D721Med (cell line): Measurements from ENCODE around the gene DIPK1A.

Experiments
- DNase-seq: peaks from one replicate; pipeline ENCODE4 v3.0.0; 2011; ENCODE audit warnings: low spot score; ENCODE audit not compliant: insufficient read length
- FAIRE-seq: peaks from 2 replicates; lab custom pipeline; 2011; peaks lifted over from hg19 to GRCh38; lab: Jason Lieb, UNC
- CTCF ChIP-seq: IDR thresholded peaks from 2 replicates; pipeline ENCODE4 v1.5.1; 2012; ENCODE audit warnings: mild to moderate bottlenecking, control low read depth; ENCODE audit not compliant: insufficient read depth; ENCODE audit errors: missing control alignments

The DIPK1A gene

DNA sequence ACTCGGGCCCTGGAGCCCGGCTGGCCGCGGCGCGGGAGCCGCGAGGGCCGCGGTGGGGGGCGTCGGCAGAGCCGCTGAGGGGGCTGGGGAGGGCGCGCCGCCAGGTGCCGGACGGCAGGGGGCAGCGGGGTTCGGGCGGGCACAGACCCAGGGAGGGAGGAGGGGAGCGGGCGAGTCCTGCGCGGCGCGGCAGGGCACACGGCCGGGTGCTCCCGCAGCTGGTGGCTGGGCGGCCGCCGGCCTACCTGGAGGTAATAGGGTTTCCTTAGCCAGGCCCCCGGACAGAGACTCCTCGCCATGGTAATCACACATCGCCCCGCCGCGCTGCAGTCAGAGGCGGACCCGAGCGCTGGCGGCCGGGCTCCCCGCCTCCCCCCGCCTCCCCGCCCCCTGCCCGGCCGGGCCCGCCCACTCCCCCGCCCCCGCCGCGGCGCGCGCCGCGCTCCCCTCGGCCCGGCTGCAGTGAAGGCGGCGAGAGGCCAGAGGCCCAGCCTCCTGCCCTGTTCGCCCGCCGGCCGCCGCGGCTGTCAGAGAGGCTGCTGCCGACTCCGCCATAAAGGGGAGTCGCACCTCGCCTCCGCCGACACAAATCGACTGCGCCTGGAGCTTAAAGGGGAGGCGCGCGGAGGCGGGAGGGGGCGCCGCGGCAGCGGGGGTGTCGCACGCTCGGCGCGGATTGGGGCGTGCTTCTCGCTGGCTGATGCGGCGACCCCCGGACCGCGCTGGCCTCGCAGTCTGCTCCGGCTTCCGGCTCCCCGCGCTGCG is at the start of gene DIPK1A:
TSS of gene DIPK1A (minus strand) at position 332 of the 765 bp plus-strand sequence. CDS start at position 299, 33 bp downstream.
- no peak for TF ChIP-seq CTCF
- FAIRE-seq (no peak), DNase-seq (peak; percentile 49)

- no peak for TF ChIP-seq CTCF
- DNase-seq (no peak), FAIRE-seq (no peak)
Measured at GRCh38 chr1:93007941-93008577, 46.8 kb upstream of the DIPK1A start.

DNA sequence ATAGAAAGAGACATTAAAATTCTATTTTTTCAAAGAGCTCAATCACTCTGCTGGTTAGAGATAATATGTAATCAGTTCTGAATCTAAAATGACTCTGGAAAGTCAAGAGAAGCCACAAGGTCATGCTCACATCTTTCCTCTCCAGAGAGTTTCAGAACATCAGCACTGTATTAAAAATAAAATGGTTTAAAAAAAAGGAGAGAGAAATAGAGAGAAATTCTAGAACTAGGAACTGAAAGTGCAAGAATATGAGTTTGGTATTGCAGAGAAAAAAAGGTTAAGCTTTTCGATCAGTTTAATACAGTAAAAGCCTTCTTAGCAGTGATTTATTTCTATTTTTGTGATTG is 44.0 kb upstream of the DIPK1A start:
- FAIRE-seq, result no peak
- no peak for DNase-seq
- no peak for TF ChIP-seq CTCF

- TF ChIP-seq CTCF, result no peak
- DNase-seq (no peak), FAIRE-seq (no peak)
Measured at GRCh38 chr1:93004566-93005251, 43.4 kb upstream of the DIPK1A start.

DNA sequence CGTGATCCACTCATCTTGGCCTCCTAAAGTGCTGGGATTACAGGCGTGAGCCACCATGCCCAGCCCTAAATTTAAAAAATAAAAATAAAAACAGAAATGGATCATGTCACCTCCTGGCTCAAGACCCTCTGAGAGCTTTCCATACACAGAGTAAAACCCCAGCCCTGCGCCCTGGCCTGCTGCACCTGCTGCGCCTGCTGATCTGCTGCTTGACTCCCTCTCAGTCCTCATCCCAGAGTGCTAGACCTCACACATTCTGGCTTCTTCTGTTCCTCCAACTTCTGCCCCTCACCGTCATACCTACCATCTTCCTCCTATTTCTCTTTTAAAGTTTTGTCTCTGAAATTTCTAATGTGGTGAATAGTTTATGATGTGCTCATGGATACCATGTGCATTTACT is 42.7 kb upstream of the DIPK1A start:
- no peak for TF ChIP-seq CTCF
- FAIRE-seq, result no peak
- no peak for DNase-seq

DNA sequence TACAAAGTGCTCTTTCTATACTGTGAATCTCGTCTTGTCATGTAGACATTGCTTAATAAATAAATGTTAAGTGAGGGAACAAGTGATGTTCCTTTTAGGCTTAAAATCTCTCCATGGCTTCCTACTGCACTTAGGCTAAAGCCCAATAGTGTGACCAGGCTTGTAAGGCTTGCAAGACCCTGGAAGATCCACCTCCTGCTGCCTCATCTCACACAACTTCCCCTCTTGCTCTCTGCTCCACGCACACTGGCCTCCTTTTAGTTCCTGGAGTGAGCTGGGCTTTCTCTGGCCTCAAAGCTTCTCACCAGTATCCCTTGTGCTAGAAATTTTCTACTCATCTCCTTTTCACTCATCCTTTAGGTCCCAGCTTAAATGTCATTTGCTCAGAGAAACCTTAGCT is 41.5 kb upstream of the DIPK1A start:
- DNase-seq (no peak), FAIRE-seq (no peak)
- TF ChIP-seq CTCF, result no peak
